ENCODE results near the gene PGF. TPM values are rescaled to one million over a fixed set of nuclear protein-coding genes. Genes with fewer than 3 reads are reported as not detected.

Gene PGF
- total RNA-seq, 4 donors from 2014 or later, result 1.6 to 42.3 (median 6.2) TPM

- intact Hi-C loops (cut with DNase I), result no loop called here
- Histone ChIP-seq H3K27me3 (no peaks in the 10 kb centered on the region), H3K36me3 (peaks cover 13 to 53% (median 13%) of the 10 kb centered on the region in 3 donors), H3K4me3 (no peak overlapping the region), H3K9me3 (no peaks in the 10 kb centered on the region), H3K27ac (peak overlapping the region in 2 of 4 donors; percentile 9 to 14), H3K4me1 (peaks cover 13 to 58% (median 38%) of the 10 kb centered on the region in 3 donors)
- no peak for DNase-seq
- TF ChIP-seq CTCF (IDR thresholded peaks at IDR 0.05) (peak in 1 of 6 experiments; percentile 21), POLR2A (IDR thresholded peaks at IDR 0.05) (no peak)
- 61 to 92% methylated on average over 3 to 9 of the region's 12 CpGs for WGBS, 2 donors
These were observed 48.4 kb downstream of the PGF start for GRCh38 chr14:74906925-74907521.

- peak overlapping the region in 3 of 4 donors; percentile 18 to 44 (median 42) for H3K27ac ChIP-seq
- TF ChIP-seq CTCF (IDR thresholded peaks at IDR 0.05) (peak; percentile 86 to 94 (median 92)), POLR2A (IDR thresholded peaks at IDR 0.05) (no peak)
- H3K4me3 ChIP-seq, result no peak overlapping the region
- 35 to 38% methylated on average over 7 to 10 of the region's 14 CpGs for WGBS, 2 donors
- no peaks in the 10 kb centered on the region for H3K9me3 ChIP-seq
- no peaks in the 10 kb centered on the region for H3K27me3 ChIP-seq
- H3K36me3 ChIP-seq, result peaks cover 24 to 66% (median 26%) of the 10 kb centered on the region in 3 donors
- intact Hi-C loops (cut with DNase I), result no loop called here
- no peak for DNase-seq
- H3K4me1 ChIP-seq, result peaks cover 13 to 44% (median 24%) of the 10 kb centered on the region in 3 donors
These were observed 49.7 kb downstream of the PGF start for GRCh38 chr14:74905595-74906142.

GRCh38 chr14:74904635-74905503 is 50.5 kb downstream of the PGF start:
- WGBS, 2 donors, result 68 to 76% methylated on average over 5 to 6 of the region's 6 CpGs
- DNase-seq, result no peak
- no peaks in the 10 kb centered on the region for H3K9me3 ChIP-seq
- TF ChIP-seq CTCF (IDR thresholded peaks at IDR 0.05), result no peak
- peaks cover 27 to 74% (median 34%) of the 10 kb centered on the region in 3 donors for H3K36me3 ChIP-seq
- no peaks in the 10 kb centered on the region for H3K27me3 ChIP-seq
- H3K27ac ChIP-seq, result peak overlapping the region in 1 of 4 donors; percentile 42
- H3K4me3 ChIP-seq, result no peak overlapping the region
- intact Hi-C loops (cut with DNase I), result no loop called here
- H3K4me1 ChIP-seq, result peaks cover 13 to 36% (median 22%) of the 10 kb centered on the region in 3 donors

- H3K27ac ChIP-seq, result no peak overlapping the region
- H3K27me3 ChIP-seq, result no peaks in the 10 kb centered on the region
- peaks cover 40 to 92% (median 48%) of the 10 kb centered on the region in 3 donors for H3K36me3 ChIP-seq
- no peaks in the 10 kb centered on the region for H3K9me3 ChIP-seq
- 54 to 79% methylated on average over 2 to 6 of the region's 10 CpGs for WGBS, 2 donors
- H3K4me3 ChIP-seq, result no peak overlapping the region
- no peak for DNase-seq
- H3K4me1 ChIP-seq, result peaks cover 13 to 32% (median 22%) of the 10 kb centered on the region in 3 donors
- TF ChIP-seq POLR2A (IDR thresholded peaks at IDR 0.05) (no peak), CTCF (IDR thresholded peaks at IDR 0.05) (no peak)
- intact Hi-C loops (cut with DNase I), result no loop called here
These were observed 52.3 kb downstream of the PGF start for GRCh38 chr14:74902941-74903705.

Data from esophagus squamous epithelium (tissue), 5 donors.